Embryonic facial prominence (tissue), 1 donor: ENCODE results near the gene SLC11A1.

ENCODE experiments used
- DNase-seq: peaks from one replicate; pipeline ENCODE4 v3.0.0-alpha.2; 2016; ENCODE audit errors: extremely low spot score

SLC11A1 gene

GRCh38 chr2:218405086-218405745 lies 23.1 kb downstream of the SLC11A1 start:
- DNase-seq = no peak

GRCh38 chr2:218405746-218406208 lies 23.7 kb downstream of the SLC11A1 start:
- DNase-seq = no peak

- DNase-seq = peak; percentile 87
Measured at GRCh38 chr2:218406209-218406948, 24.3 kb downstream of the SLC11A1 start.

DNA sequence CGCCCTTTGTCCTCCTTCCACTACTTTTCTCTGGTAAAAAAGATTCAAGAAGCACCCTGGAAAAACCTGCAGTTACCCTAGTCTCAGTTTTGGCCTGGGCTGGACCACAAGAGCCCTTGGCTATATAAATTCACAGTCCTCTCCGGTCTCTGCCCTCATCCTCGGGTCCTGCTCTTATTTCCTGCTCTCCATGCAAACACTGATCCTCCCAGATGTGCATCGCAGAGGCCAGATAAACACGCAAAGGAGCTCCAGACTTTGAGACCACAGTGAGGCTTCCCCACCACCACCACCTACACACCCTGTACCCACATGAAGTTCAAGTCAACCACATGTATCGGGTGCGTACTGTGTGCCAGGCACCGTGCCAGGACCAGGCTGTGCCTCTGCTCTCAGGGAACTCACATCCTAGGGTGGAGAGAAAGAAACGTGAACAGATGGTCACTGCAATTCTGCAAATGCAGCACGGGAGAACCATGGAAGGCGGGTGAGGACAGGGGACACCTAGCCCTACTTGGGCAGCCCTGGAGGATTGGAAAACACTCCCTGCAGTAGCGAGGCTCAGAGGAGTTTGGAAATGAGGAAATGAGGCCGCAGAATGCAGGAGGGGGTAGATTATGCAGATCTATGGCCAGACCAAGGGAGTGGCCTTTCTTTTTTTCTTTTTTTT lies 25.0 kb downstream of the SLC11A1 start:
- no peak for DNase-seq

DNA sequence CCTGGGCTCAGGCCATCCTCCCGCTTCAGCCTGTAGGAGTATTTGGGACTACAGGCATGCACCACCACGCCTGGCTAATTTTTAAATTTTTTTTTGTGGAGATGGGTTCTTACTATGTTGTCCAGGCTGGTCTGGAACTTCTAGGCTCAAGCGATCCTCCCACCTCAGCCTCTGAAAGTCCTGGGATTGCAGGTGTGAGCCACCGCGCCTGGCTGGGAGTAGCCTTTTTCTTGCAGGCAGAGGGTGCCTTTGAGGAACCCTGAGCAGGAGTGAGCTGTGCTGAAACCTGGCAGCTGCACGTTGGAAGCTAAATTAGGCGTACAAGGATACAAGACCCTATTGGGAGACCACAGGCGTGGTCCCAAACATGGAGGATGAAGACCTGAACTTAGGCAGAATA lies 25.6 kb downstream of the SLC11A1 start:
- DNase-seq = no peak

- DNase-seq = no peak
Measured at GRCh38 chr2:218418321-218418716, 36.2 kb downstream of the SLC11A1 start.

GRCh38 chr2:218418717-218419458 lies 36.8 kb downstream of the SLC11A1 start, which contains the start of gene VIL1:
TSS of gene VIL1 (plus strand) at chr2:218419123. CDS start at chr2:218423779, 4,656 bp downstream.
- DNase-seq = no peak

DNA sequence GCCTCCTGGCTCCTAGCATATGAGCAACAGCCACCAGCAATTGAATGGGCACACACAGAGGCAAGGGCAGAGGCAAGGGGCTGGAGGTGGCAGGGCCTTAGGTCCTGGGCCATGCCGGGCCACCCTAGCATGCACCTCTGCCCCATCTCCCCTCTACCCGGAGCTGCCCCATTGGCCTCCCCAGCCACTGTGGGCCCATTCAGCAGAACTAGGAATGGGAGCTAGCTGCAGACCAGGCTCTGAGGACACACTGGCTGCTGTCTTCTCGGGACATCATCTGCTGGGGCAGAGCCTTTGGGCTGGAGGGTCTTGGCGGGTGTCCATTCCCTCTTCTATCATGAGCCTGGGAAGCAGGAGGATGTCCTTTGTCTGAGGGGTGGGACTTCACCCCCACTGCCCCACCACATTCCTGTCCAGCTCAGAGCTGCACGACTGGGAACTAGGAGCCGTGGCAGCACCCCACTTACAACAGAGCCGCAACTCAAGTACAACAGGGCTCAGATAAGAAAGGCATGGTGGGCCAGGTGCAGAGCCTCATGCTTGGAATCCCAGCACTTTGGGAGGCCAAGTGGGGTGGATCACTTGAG lies 37.6 kb downstream of the SLC11A1 start:
- no peak for DNase-seq

- no peak for DNase-seq
Measured at GRCh38 chr2:218421027-218421426, 39.0 kb downstream of the SLC11A1 start.

GRCh38 chr2:218422403-218423086 lies 40.5 kb downstream of the SLC11A1 start:
- no peak for DNase-seq

DNA sequence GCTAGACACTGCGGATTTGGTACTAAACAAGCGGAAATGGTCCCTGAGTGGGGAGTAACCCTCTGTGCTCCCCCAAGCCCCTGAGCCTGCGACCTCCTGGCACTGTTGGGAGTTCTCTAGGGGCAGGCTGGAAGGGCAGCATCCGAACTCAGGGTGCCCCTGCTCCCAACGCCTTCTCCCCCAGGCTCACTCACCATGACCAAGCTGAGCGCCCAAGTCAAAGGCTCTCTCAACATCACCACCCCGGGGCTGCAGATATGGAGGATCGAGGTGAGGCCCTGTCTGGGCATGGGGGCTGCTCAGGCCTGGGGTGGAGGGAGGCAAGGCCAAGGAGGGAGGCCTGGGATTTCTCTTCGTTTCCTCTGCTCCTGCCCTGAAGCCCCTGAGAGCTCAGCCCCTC lies 41.5 kb downstream of the SLC11A1 start:
- DNase-seq = no peak

DNA sequence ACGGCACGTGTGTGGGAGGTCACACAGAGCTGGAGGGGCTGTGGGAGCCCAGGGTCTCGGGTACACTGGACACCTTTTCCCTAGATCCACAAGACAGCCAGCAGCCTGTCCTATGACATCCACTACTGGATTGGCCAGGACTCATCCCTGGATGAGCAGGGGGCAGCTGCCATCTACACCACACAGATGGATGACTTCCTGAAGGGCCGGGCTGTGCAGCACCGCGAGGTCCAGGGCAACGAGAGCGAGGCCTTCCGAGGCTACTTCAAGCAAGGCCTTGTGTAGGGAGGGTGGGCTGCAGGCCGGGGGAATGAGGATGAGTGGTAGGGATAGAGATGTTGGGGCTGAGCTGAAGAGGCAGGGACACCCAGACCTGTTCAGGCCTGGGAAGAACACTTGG lies 43.5 kb downstream of the SLC11A1 start:
- DNase-seq = no peak

GRCh38 chr2:218427741-218428140 lies 45.7 kb downstream of the SLC11A1 start:
- no peak for DNase-seq

GRCh38 chr2:218428846-218429558 lies 46.9 kb downstream of the SLC11A1 start:
- no peak for DNase-seq

DNA sequence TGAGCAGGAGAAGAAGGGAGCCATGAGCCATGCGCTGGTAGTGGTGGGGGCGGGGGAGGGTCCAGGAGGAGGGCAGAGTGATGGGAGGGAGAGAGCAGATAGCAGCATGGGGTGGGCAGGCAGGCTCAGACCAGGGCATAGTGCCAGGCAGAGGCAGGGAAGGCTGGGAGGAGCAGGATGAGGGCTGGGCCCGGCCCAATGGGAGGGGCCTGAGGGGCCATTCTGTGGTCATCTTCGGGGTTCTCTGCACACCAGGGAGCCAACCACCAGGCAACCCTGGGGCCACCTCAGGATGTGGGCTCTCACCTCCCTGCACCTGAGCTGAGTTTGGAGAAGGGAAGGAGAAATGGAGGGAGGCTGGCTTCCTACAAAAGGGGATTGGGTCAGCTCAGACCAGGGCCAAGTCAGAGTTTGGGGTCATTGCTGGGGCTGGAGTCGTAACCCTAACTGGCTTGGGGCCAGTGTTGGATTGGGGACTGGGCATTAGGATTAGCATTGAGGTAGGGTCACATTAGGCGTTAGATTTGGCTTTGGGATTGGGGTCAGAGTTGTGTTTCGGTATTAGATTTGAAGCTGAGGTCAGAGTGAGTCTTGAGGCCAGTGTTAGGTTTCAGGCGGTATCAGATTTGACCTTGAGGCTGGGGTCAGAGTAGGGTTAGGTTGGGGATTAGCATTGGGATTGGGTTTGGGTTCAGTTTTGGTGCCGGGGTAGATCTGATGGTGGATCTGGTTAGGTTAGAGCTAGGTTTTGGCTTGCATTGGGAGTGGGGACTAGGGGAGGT lies 48.0 kb downstream of the SLC11A1 start:
- no peak for DNase-seq

DNA sequence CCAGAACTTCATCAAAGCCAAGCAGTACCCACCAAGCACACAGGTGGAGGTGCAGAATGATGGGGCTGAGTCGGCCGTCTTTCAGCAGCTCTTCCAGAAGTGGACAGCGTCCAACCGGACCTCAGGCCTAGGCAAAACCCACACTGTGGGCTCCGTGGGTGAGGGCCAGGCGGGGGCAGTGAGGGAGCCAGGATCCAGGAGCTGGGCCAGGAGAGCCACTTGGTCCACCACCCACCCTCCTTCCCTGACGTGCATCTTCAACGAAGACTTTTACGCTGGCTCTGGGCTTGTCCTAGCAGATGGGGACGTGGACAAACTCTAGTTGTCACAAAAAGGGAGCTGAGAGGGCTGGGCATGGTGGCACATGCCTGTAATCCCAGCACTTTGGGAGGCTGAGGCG lies 48.6 kb downstream of the SLC11A1 start:
- DNase-seq = no peak

GRCh38 chr2:218431878-218432277 lies 49.8 kb downstream of the SLC11A1 start:
- DNase-seq = no peak

- no peak for DNase-seq
Measured at GRCh38 chr2:218432676-218433365, 50.7 kb downstream of the SLC11A1 start.

DNA sequence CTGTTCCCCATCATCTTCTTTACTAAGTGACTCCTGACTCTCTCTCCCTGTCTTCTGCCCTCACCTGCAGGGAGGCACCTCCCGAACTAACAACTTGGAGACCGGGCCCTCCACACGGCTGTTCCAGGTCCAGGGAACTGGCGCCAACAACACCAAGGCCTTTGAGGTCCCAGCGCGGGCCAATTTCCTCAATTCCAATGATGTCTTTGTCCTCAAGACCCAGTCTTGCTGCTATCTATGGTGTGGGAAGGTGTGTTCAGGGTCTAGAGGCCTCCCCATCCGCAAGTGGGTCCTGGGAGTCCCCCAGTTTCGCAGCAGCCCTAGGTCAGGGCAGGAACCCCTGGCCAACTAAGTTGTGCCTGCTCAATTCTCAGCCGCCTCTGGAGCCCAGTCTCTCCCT lies 52.4 kb downstream of the SLC11A1 start:
- no peak for DNase-seq
